Colon (tissue), 2 donors: ENCODE results near the gene LMTK2.

Experiments
- FAIRE-seq: peaks from 2 replicates; lab custom pipeline; 2012; peaks lifted over from hg19 to GRCh38; lab: Jason Lieb, UNC
- donor health status: control.
- donor health status: control.

LMTK2 gene

GRCh38 chr7:98137134-98137825 lies 30.6 kb downstream of the LMTK2 start:
- no peak for FAIRE-seq

- no peak for FAIRE-seq
These were observed 31.1 kb downstream of the LMTK2 start for GRCh38 chr7:98137826-98138151.

- FAIRE-seq = no peak
These were observed 32.0 kb downstream of the LMTK2 start for GRCh38 chr7:98138672-98139071.

- no peak for FAIRE-seq
These were observed 36.0 kb downstream of the LMTK2 start for GRCh38 chr7:98142658-98143057.

GRCh38 chr7:98148607-98149006 lies 41.9 kb downstream of the LMTK2 start:
- no peak for FAIRE-seq

GRCh38 chr7:98149116-98149692 lies 42.5 kb downstream of the LMTK2 start:
- FAIRE-seq = peak; percentile 79

- FAIRE-seq = no peak
These were observed 45.2 kb downstream of the LMTK2 start for GRCh38 chr7:98151884-98152283.

- FAIRE-seq = no peak
These were observed 50.0 kb downstream of the LMTK2 start for GRCh38 chr7:98156700-98157099.

- no peak for FAIRE-seq
These were observed 51.1 kb downstream of the LMTK2 start for GRCh38 chr7:98157761-98158160.

- FAIRE-seq = no peak
These were observed 56.1 kb downstream of the LMTK2 start for GRCh38 chr7:98162758-98163157.

GRCh38 chr7:98163269-98163668 lies 56.6 kb downstream of the LMTK2 start:
- no peak for FAIRE-seq

GRCh38 chr7:98163704-98164494 lies 57.2 kb downstream of the LMTK2 start:
- no peak for FAIRE-seq

GRCh38 chr7:98165827-98166667 lies 59.4 kb downstream of the LMTK2 start:
- no peak for FAIRE-seq

GRCh38 chr7:98166668-98166970 lies 60.0 kb downstream of the LMTK2 start:
- FAIRE-seq = no peak

- FAIRE-seq = no peak
These were observed 61.0 kb downstream of the LMTK2 start for GRCh38 chr7:98167653-98168052.

- no peak for FAIRE-seq
These were observed 61.7 kb downstream of the LMTK2 start for GRCh38 chr7:98168181-98168903.

GRCh38 chr7:98168904-98169621 lies 62.4 kb downstream of the LMTK2 start:
- FAIRE-seq = no peak

GRCh38 chr7:98170966-98171365 lies 64.3 kb downstream of the LMTK2 start:
- no peak for FAIRE-seq

GRCh38 chr7:98171449-98171848 lies 64.8 kb downstream of the LMTK2 start:
- no peak for FAIRE-seq

- FAIRE-seq = no peak
These were observed 67.9 kb downstream of the LMTK2 start for GRCh38 chr7:98174334-98175259.
